Neural progenitor cell (in vitro differentiated cells): ENCODE measurements around the gene KDM2B. TPM values are rescaled to one million over a fixed set of nuclear protein-coding genes. Genes with fewer than 3 reads are reported as not detected.
A peak's percentile ranks its signal among the peaks of the same experiment; 100 is the strongest.

ENCODE experiments used
- DNase-seq: peaks from one replicate; pipeline ENCODE4 v3.0.0-alpha.2; 2016; ENCODE audit warnings: low spot score
- H2AFZ ChIP-seq: fragments of 200-600 bp; sonication (generic); replicated peaks from 2 replicates; pipeline ENCODE4 v1.6.1; 2016; ENCODE audit warnings: antibody characterized with exemption
- H3F3A ChIP-seq: fragments of 200-600 bp; sonication (generic); 2 replicates; pipeline ENCODE4 v1.6.1; 2016; ENCODE audit warnings: antibody characterized with exemption, low read depth
- H3K27ac ChIP-seq: fragments of 200-600 bp; sonication (generic); 2 replicates; pipeline ENCODE4 v1.5.1; 2016; ENCODE audit warnings: mild to moderate bottlenecking
- H3K27me3 ChIP-seq: fragments of 200-600 bp; sonication (generic); 2 replicates; pipeline ENCODE4 v1.6.1; 2016; ENCODE audit warnings: mild to moderate bottlenecking, moderate library complexity
- H3K36me3 ChIP-seq: fragments of 200-600 bp; sonication (generic); 2 replicates; pipeline ENCODE4 v1.5.1; 2016
- H3K4me1 ChIP-seq: fragments of 200-600 bp; sonication (generic); 2 replicates; pipeline ENCODE4 v1.6.1; 2016; ENCODE audit warnings: mixed run types
- H3K4me2 ChIP-seq: fragments of 200-600 bp; sonication (generic); 2 replicates; pipeline ENCODE4 v1.6.1; 2016
- H3K4me3 ChIP-seq: fragments of 200-600 bp; sonication (generic); 2 replicates; pipeline ENCODE4 v1.5.1; 2016
- H3K79me2 ChIP-seq: fragments of 200-600 bp; sonication (generic); 2 replicates; pipeline ENCODE4 v1.6.1; 2016; ENCODE audit warnings: low read depth
- H3K9ac ChIP-seq: fragments of 200-600 bp; sonication (generic); 2 replicates; pipeline ENCODE4 v1.6.1; 2016
- H3K9me3 ChIP-seq: fragments of 200-600 bp; sonication (generic); 2 replicates; pipeline ENCODE4 v1.5.1; 2016; ENCODE audit warnings: low read depth
- H4K20me1 ChIP-seq: fragments of 200-600 bp; sonication (generic); 2 replicates; pipeline ENCODE4 v1.6.1; 2016; ENCODE audit warnings: low read depth
- H3K27ac Mint-ChIP-seq: 3 replicates; pipeline ENCODE4 v1.8.0; 2021; ENCODE audit warnings: mixed read lengths
- H3K27me3 Mint-ChIP-seq: 2 replicates; pipeline ENCODE4 v1.8.0; 2022; ENCODE audit warnings: low read depth, mild to moderate bottlenecking, inconsistent platforms, moderate library complexity, mixed read lengths; ENCODE audit not compliant: insufficient read depth
- H3K36me3 Mint-ChIP-seq: 3 replicates; pipeline ENCODE4 v1.8.0; 2021; ENCODE audit warnings: mixed read lengths
- H3K4me1 Mint-ChIP-seq: 3 replicates; pipeline ENCODE4 v1.8.0; 2021; ENCODE audit warnings: mixed read lengths
- H3K4me3 Mint-ChIP-seq: 3 replicates; pipeline ENCODE4 v1.8.0; 2021; ENCODE audit warnings: mild to moderate bottlenecking, moderate library complexity, mixed read lengths
- H3K9me3 Mint-ChIP-seq: 3 replicates; pipeline ENCODE4 v1.8.0; 2020; ENCODE audit warnings: mixed read lengths
- CTCF ChIP-seq: fragments of 200-600 bp; sonication (generic); IDR thresholded peaks from 2 replicates; pipeline ENCODE4 v1.5.1; 2017; ENCODE audit warnings: antibody characterized with exemption, mild to moderate bottlenecking
- EZH2 ChIP-seq: fragments of 200-600 bp; sonication (generic); IDR thresholded peaks from 2 replicates; pipeline ENCODE4 v1.6.1; 2017; ENCODE audit warnings: antibody characterized with exemption, mild to moderate bottlenecking, moderate library complexity
- EZH2phosphoT487 ChIP-seq: fragments of 200-600 bp; sonication (generic); IDR thresholded peaks from 2 replicates; pipeline ENCODE4 v1.6.1; 2017; ENCODE audit warnings: antibody characterized with exemption
- total RNA-seq: library from RNA; depleted of rRNA; stranded (reverse); fragments of >200 nt; gene quantifications from 2 replicates; pipeline ENCODE4 v1.2.3, GENCODE V29; 2015; ENCODE audit warnings: low replicate concordance

KDM2B gene
- total RNA-seq, 1 donor from 2014 or later = 85.3 TPM

DNA sequence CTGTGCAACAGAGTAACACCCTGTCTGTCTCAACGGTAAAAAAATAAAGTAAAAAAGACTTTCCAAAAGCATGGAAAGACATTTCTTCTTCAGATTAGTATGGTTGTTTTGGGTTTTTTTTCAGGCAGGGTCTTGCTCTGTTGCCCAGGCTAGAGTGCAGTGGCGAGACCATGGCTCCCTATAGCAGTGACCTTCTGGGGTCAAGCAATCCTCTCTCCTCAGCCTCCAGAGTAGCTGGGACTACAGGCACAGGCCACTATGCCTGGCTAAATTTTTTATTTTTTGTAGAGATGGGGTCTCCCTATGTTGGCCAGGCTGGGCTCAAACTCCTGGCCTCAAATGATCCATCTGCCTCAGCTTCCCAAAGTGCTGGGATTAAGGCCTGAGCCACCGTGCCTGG lies 72.8 kb downstream of the KDM2B start:
- no peaks in the 10 kb centered on the region for H3K36me3 ChIP-seq
- H3F3A ChIP-seq = no peaks in the 10 kb centered on the region
- no peak for TF ChIP-seq EZH2phosphoT487
- TF ChIP-seq CTCF = no peak
- TF ChIP-seq EZH2 = no peak
- no peaks in the 10 kb centered on the region for H3K9me3 Mint-ChIP-seq
- no peak overlapping the region for H3K27ac Mint-ChIP-seq
- H3K27me3 Mint-ChIP-seq = peaks cover 3% of the 10 kb centered on the region
- H3K4me1 ChIP-seq = no peaks in the 10 kb centered on the region
- H4K20me1 ChIP-seq = peaks cover 10% of the 10 kb centered on the region
- H3K9me3 ChIP-seq = no peaks in the 10 kb centered on the region
- H3K4me2 ChIP-seq = no peak overlapping the region
- no peak overlapping the region for H2AFZ ChIP-seq
- peaks cover 25% of the 10 kb centered on the region for H3K79me2 ChIP-seq
- H3K36me3 Mint-ChIP-seq = peaks cover 32% of the 10 kb centered on the region
- H3K4me3 Mint-ChIP-seq = no peak overlapping the region
- H3K4me3 ChIP-seq = no peak overlapping the region
- no peaks in the 10 kb centered on the region for H3K4me1 Mint-ChIP-seq
- no peak overlapping the region for H3K27ac ChIP-seq
- no peak overlapping the region for H3K9ac ChIP-seq
- no peaks in the 10 kb centered on the region for H3K27me3 ChIP-seq
- DNase-seq = no peak

- Mint-ChIP-seq H3K27ac (no peak overlapping the region), H3K36me3 (peaks cover 31% of the 10 kb centered on the region)
- no peaks in the 10 kb centered on the region for H3K36me3 ChIP-seq
Observed at GRCh38 chr12:121507245-121507644, 73.6 kb downstream of the KDM2B start.

GRCh38 chr12:121505513-121505912 lies 75.3 kb downstream of the KDM2B start:
- Histone ChIP-seq H3K9me3 (no peaks in the 10 kb centered on the region), H3K9ac (no peak overlapping the region), H3F3A (peaks cover 13% of the 10 kb centered on the region), H4K20me1 (peaks cover 19% of the 10 kb centered on the region), H3K27me3 (no peaks in the 10 kb centered on the region), H3K36me3 (no peaks in the 10 kb centered on the region), H3K4me2 (no peak overlapping the region), H3K4me3 (no peak overlapping the region), H3K4me1 (peaks cover 5% of the 10 kb centered on the region), H2AFZ (no peak overlapping the region), H3K79me2 (peaks cover 25% of the 10 kb centered on the region), H3K27ac (no peak overlapping the region)
- H3K36me3 Mint-ChIP-seq = peaks cover 27% of the 10 kb centered on the region
- peak overlapping the region; percentile 8 for H3K27ac Mint-ChIP-seq
- H3K4me1 Mint-ChIP-seq = peaks cover 2% of the 10 kb centered on the region
- H3K9me3 Mint-ChIP-seq = no peaks in the 10 kb centered on the region
- TF ChIP-seq EZH2phosphoT487 (no peak), CTCF (no peak), EZH2 (no peak)
- peaks cover 3% of the 10 kb centered on the region for H3K27me3 Mint-ChIP-seq
- H3K4me3 Mint-ChIP-seq = no peak overlapping the region
- DNase-seq = no peak

More at GRCh38 chr12:121507245-121507644, 73.6 kb downstream of the KDM2B start:
- Mint-ChIP-seq H3K27me3 (peaks cover 3% of the 10 kb centered on the region), H3K9me3 (no peaks in the 10 kb centered on the region), H3K4me1 (no peaks in the 10 kb centered on the region), H3K4me3 (no peak overlapping the region)
- H2AFZ ChIP-seq = no peak overlapping the region
- H3K27ac ChIP-seq = no peak overlapping the region
- no peak overlapping the region for H3K9ac ChIP-seq
- no peaks in the 10 kb centered on the region for H3K27me3 ChIP-seq
- no peak for TF ChIP-seq EZH2phosphoT487
- TF ChIP-seq CTCF = no peak
- TF ChIP-seq EZH2 = no peak
- no peaks in the 10 kb centered on the region for H3K9me3 ChIP-seq
- H3F3A ChIP-seq = no peaks in the 10 kb centered on the region
- no peaks in the 10 kb centered on the region for H3K4me1 ChIP-seq
- no peak overlapping the region for H3K4me2 ChIP-seq
- no peak overlapping the region for H3K4me3 ChIP-seq
- peaks cover 25% of the 10 kb centered on the region for H3K79me2 ChIP-seq
- no peak for DNase-seq
- H4K20me1 ChIP-seq = peaks cover 10% of the 10 kb centered on the region
